Measurements from ENCODE around the gene MED26. TPM values are rescaled to one million over a fixed set of nuclear protein-coding genes. Genes with fewer than 3 reads are reported as not detected.
"Not testable (repeated sequence)": the region's sequence is repeated elsewhere in the genome, so short reads cannot be mapped to it uniquely, and the experiment has no call there.

The MED26 gene
- total RNA-seq, result 1 to 10 TPM; 3.6 to 7.5 (median 4.6) TPM
- 1 to 10 TPM; 4.3 to 5.6 TPM for polyA plus RNA-seq
- long read RNA-seq, donor 1, transcript MED26-202 (1 exons, 3,871 nt), result major isoform, 6 of 8 reads
- long read RNA-seq, donor 1, partial matches to known transcripts, result 0 of 8 reads
- long read RNA-seq, donor 1, other reads (novel, unspliced or antisense), result 0 of 8 reads
- long read RNA-seq, donor 2, partial matches to known transcripts, result 0 of 2 reads
- long read RNA-seq, donor 2, other reads (novel, unspliced or antisense), result 0 of 2 reads
- long read RNA-seq, donor 3, transcript MED26-202 (1 exons, 3,871 nt), result major isoform, 5 of 7 reads
- long read RNA-seq, donor 3, partial matches to known transcripts, result 0 of 7 reads
- long read RNA-seq, donor 3, other reads (novel, unspliced or antisense), result 0 of 7 reads

- DNase-seq (peak; percentile 96 to 98 (median 96)), ATAC-seq (peak; percentile 93 to 98 (median 95))
- 0 to 1% (median 0%) methylated on average over 21 to 98 of the region's 98 CpGs for WGBS, 4 donors
- TF ChIP-seq CTCF (IDR thresholded peaks at IDR 0.05) (peak in 5 of 12 donors; percentile 6 to 36 (median 26)), POLR2A (IDR thresholded peaks at IDR 0.05) (peak; percentile 18 to 83)
- H3K27me3 ChIP-seq, result no peaks in the 10 kb centered on the region
- H3K4me3 ChIP-seq, result peak within 1 kb of the TSS; percentile 75 to 99 (median 90)
- H3K36me3 ChIP-seq, result peaks cover 0 to 52% (median 34%) of the 10 kb centered on the region in 9 donors
- no peaks in the 10 kb centered on the region for H3K9me3 ChIP-seq
- intact Hi-C loops (cut with DNase I), result loop anchor here in 9 of 10 donors (1.0 to 5.0 kb wide), 7 partner anchors 32 to 86 kb away; partner anchors contain the start of genes SLC35E1 (in 5 of the 9), SMIM7 (in 5 of the 9), TMEM38A (in 3 of the 9) and CHERP (in 1 of the 9)
- peaks cover 4 to 59% (median 38%) of the 10 kb centered on the region in 12 donors for H3K4me1 ChIP-seq
- peak within 1 kb of the TSS; percentile 92 to 99 (median 98) for H3K27ac ChIP-seq
These were observed at the start of gene MED26 for GRCh38 chr19:16628183-16628983. MED26 (minus strand) TSS chr19:16628204; CDS start chr19:16627943, 261 bp downstream.

GRCh38 chr19:16677055-16677454 lies 49.1 kb upstream of the MED26 start:
- Histone ChIP-seq H3K27ac (no peak overlapping the region), H3K4me3 (no peak overlapping the region), H3K36me3 (peaks cover 0 to 24% (median 21%) of the 10 kb centered on the region in 9 donors), H3K9me3 (peaks cover 0 to 13% (median 2%) of the 10 kb centered on the region in 12 donors), H3K4me1 (peaks cover 0 to 7% (median 0%) of the 10 kb centered on the region in 12 donors), H3K27me3 (no peaks in the 10 kb centered on the region)
- intact Hi-C loops (cut with DNase I), result no loop called here
- no peak for TF ChIP-seq CTCF (IDR thresholded peaks at IDR 0.05)
- no peak for TF ChIP-seq POLR2A (IDR thresholded peaks at IDR 0.05)
- DNase-seq (no peak), ATAC-seq (no peak)

- ATAC-seq (no peak), DNase-seq (no peak)
- H3K27ac ChIP-seq, result no peak overlapping the region
- TF ChIP-seq CTCF (IDR thresholded peaks at IDR 0.05), result no peak
- TF ChIP-seq POLR2A (IDR thresholded peaks at IDR 0.05), result no peak
- peaks cover 0 to 12% (median 3%) of the 10 kb centered on the region in 12 donors for H3K4me1 ChIP-seq
- H3K9me3 ChIP-seq, result peaks cover 0 to 7% (median 0%) of the 10 kb centered on the region in 12 donors
- intact Hi-C loops (cut with DNase I), result no loop called here
- no peaks in the 10 kb centered on the region for H3K27me3 ChIP-seq
- H3K36me3 ChIP-seq, result peaks cover 0 to 16% (median 13%) of the 10 kb centered on the region in 9 donors
- H3K4me3 ChIP-seq, result no peak overlapping the region
- 92 to 94% (median 93%) methylated on average over 15 of the region's 15 CpGs for WGBS, 4 donors
These were observed 48.2 kb upstream of the MED26 start for GRCh38 chr19:16676101-16676798.

GRCh38 chr19:16673839-16674238 lies 45.8 kb upstream of the MED26 start:
- H3K36me3 ChIP-seq; H3K9me3 ChIP-seq; H3K27me3 ChIP-seq; intact Hi-C loops (cut with DNase I); H3K27ac ChIP-seq; ATAC-seq; DNase-seq; H3K4me3 ChIP-seq: not testable (repeated sequence)
- WGBS, 4 donors, result 84 to 93% (median 89%) methylated on average over 4 of the region's 4 CpGs
- peaks cover 0 to 16% (median 4%) of the 10 kb centered on the region in 12 donors for H3K4me1 ChIP-seq

Data from heart left ventricle (tissue), 16 donors.